KOPT-K1 (cell line): ENCODE results near the gene ASTN1.

Experiments used
- H3K27ac ChIP-seq: fragments of 200-600 bp; sonication (generic); 2 replicates; pipeline ENCODE4 v1.5.1; 2016; ENCODE audit warnings: antibody characterized with exemption, mild to moderate bottlenecking, low read depth, low read length; ENCODE audit not compliant: poor library complexity, severe bottlenecking
- H3K36me3 ChIP-seq: fragments of 200-600 bp; sonication (generic); 2 replicates; pipeline ENCODE4 v1.5.1; 2017; ENCODE audit warnings: antibody characterized with exemption, mild to moderate bottlenecking, low read length, moderate library complexity; ENCODE audit not compliant: insufficient read depth
- H3K9me3 ChIP-seq: fragments of 200-600 bp; sonication (generic); 2 replicates; pipeline ENCODE4 v1.5.1; 2017; ENCODE audit warnings: antibody characterized with exemption, low read length, mild to moderate bottlenecking; ENCODE audit not compliant: insufficient read depth, poor library complexity, severe bottlenecking

The ASTN1 gene

DNA sequence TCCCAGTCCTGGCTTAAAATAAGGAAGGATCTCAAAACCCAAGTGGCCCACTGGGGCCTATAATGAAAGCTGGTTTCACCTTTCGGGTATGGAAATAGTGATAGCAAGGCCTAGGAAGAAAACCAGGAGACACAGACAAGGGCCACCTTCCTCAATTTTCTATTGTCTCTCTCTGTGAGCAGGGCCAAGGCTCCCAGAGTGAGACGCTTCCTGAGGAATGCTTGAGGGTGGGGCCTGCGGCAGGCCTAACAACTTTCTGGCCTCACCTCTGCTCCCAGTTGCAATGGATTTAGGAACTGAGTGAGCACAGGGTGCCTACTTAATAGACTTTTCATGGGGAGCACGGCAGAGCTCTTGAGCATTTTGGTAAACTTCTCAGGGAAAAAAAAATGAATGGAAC is 300.9 kb downstream of the ASTN1 start:
- no peaks in the 10 kb centered on the region for H3K36me3 ChIP-seq
- H3K9me3 ChIP-seq: no peaks in the 10 kb centered on the region
- H3K27ac ChIP-seq: no peak overlapping the region

DNA sequence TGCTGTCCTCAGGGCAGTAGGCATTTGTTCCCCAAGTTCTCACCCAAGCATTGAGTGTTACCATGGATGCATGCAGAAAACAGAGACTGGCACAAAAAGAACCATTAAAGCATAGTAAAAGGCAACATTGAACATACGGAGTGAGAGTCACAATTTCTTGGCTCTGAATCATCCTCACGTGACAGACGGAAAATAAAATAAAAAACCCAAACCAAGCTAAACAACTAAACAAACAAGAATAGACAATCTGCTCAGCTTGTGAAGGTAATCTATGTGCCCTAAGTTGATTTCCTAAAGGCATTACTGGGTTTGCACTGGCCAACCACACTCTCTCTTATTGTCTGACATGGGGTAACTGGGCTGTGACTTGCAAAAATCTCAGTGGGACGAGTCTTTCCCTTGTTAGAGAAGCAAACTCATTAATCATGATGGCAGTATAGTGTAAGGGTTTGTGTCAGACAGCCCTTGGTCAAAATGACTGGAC is 306.0 kb downstream of the ASTN1 start:
- Histone ChIP-seq H3K9me3 (no peaks in the 10 kb centered on the region), H3K36me3 (no peaks in the 10 kb centered on the region)

DNA sequence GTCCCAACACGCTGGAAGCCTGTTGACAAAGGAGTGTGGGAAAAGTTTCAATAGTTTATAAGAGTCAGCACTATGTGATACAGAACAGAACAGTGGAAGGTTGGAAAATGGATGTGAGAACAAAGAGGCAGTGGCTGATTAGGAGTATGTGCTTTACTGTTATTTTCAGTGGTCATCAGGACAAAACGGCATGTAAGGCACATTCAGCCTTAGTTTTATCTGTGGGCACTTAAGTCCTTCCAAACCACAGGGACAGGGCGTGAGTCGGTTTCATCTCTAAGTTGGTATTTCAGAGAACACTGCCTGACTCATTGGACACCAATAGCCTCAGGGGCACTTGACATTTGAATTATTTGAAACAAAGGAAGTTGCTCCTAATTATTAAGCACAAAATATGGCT is 306.9 kb downstream of the ASTN1 start:
- H3K36me3 ChIP-seq: no peaks in the 10 kb centered on the region
- no peak overlapping the region for H3K27ac ChIP-seq
- H3K9me3 ChIP-seq: no peaks in the 10 kb centered on the region

More for the DNA sequence above, 306.0 kb downstream of the ASTN1 start:
- H3K27ac ChIP-seq: no peak overlapping the region

DNA sequence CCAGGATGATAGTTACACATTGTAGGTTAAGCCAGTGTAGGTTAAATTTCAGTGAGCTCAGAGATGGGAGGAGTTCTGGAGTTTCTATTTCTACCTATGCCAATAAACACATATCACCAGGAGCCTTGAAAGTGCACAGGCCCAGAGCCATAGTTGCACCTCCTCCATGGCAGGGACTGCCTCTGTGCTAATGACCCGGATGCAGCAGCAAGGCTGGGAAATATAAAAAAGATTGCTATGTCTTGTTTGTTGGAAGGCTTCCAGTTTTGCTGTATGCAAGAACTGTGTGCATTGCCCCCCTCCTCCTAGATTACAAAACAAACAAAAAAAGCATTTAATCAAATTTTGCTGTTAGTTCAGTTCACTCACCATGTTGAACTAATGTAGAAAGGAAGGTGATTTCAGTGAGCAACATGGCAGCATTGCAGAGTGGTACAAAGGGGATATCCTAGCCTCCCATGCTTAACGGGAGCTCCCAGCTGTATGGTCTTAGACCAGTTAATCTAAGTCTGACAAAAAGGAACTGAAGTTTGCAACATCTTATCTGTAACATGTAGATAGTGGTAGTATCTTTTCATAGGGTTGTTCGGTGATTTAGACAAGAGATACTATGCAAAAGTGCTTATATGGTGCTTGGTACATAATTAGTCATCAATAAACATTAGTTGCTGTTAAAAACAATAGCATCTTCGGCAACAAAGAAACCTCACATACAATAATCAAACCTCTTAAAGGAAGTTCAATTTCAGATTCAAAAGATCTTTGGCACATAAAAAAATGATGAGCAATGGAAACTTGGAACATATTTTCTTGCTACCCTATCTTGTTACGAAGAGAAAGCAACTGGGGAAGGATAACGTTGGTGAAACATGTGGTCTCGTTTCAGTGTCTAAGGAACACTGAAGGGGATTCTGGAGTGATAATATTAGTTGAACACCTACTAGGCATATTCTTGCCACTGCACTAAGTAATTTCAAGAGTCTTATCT is 309.5 kb downstream of the ASTN1 start:
- Histone ChIP-seq H3K36me3 (no peaks in the 10 kb centered on the region), H3K27ac (no peak overlapping the region)

DNA sequence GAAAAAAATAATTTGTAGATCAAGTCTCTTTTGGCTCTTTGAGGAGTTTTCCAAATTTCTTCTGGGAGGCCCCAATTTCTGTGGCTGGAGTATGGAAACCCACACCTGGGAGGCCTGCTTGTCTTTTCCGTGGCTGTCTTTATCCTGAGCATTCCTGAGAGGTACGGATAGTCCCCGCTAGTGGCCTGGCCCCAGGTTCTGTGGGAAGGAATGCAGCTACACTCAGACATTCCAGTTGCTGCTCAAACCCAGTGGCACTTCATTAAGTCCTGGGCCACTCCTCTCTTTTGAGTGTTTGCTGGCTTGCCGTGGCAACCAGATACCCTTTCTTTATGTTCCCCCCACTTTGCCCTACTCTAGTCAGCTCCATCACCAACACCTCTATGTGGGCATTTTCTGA is 310.4 kb downstream of the ASTN1 start:
- Histone ChIP-seq H3K27ac (no peak overlapping the region), H3K9me3 (no peaks in the 10 kb centered on the region), H3K36me3 (no peaks in the 10 kb centered on the region)

More for the DNA sequence above, 309.5 kb downstream of the ASTN1 start:
- no peaks in the 10 kb centered on the region for H3K9me3 ChIP-seq

GRCh38 chr1:176853503-176853902 is 311.0 kb downstream of the ASTN1 start:
- H3K9me3 ChIP-seq: no peaks in the 10 kb centered on the region
- no peaks in the 10 kb centered on the region for H3K36me3 ChIP-seq
- H3K27ac ChIP-seq: no peak overlapping the region

- H3K27ac ChIP-seq: no peak overlapping the region
- H3K9me3 ChIP-seq: no peaks in the 10 kb centered on the region
Measured at GRCh38 chr1:176852124-176852523, 312.4 kb downstream of the ASTN1 start.

GRCh38 chr1:176850871-176851270 is 313.6 kb downstream of the ASTN1 start:
- Histone ChIP-seq H3K9me3 (no peaks in the 10 kb centered on the region), H3K36me3 (no peaks in the 10 kb centered on the region), H3K27ac (no peak overlapping the region)

More at GRCh38 chr1:176852124-176852523, 312.4 kb downstream of the ASTN1 start:
- H3K36me3 ChIP-seq: no peaks in the 10 kb centered on the region

GRCh38 chr1:176849281-176849680 is 315.2 kb downstream of the ASTN1 start:
- H3K36me3 ChIP-seq: no peaks in the 10 kb centered on the region
- H3K27ac ChIP-seq: no peak overlapping the region
- no peaks in the 10 kb centered on the region for H3K9me3 ChIP-seq

GRCh38 chr1:176847052-176847451 is 317.5 kb downstream of the ASTN1 start:
- H3K36me3 ChIP-seq: no peaks in the 10 kb centered on the region
- H3K27ac ChIP-seq: no peak overlapping the region
- no peaks in the 10 kb centered on the region for H3K9me3 ChIP-seq

DNA sequence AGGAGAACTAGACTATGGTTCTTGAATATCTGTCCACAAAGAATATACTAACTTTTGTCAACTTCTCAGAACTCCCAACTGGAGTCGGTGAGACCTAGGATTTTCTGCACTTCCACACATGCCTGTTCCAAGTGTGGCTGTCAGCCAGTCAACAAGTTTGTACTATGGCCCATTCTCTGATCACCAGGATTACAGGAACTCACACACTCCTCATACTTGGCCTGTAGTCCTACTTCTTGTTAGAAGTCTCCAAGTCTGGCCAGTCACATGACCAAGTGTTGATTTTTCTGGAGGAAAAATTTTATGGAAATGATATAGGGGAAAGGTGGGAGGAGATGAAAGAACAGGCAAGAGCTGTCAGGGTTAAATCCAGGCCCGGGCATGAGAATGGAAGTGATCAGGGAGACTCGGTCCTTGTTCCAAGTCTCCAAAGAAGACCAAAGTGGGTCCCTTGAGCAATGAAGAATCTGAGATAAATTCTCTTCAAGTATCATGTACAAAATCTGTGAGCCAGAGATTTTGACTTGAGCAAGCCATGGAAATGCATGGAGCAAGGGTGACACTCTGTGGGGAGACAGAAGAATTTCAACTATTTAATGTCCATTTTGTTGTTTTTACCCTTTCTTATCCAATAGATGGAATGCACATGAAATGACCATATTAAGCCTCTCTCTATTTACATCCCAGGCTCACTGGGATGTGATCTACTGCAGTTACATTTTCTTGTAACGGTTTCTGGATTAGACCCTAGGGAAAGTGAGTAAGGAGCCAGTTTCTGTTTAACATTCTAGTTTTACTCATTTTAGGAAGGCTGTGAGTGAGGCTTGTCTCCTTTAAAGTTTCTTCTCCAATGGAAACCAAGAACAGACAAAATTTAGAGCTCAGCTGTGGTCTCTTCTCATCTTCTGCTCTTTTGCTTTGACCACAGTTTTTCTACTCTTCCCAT is 320.9 kb downstream of the ASTN1 start:
- H3K36me3 ChIP-seq: no peaks in the 10 kb centered on the region
- no peaks in the 10 kb centered on the region for H3K9me3 ChIP-seq
- no peak overlapping the region for H3K27ac ChIP-seq

DNA sequence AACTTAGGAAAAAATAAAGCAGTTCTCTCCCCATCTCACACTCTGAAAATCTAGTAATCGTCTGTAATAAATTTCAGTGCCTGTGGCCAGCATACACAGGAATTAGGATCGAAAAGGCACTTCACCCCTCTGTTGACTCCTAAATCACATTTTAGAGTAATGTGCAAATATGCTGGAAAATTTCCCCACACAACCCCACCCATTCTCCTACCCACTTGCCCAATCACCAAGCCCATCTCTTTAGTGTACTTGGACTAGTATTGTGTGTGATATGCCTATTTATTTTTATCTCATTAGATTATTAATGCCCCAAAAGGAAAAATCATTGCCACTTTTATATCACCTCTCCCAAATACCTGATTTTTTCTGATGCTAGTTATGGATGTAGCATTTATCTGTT is 323.3 kb downstream of the ASTN1 start:
- H3K27ac ChIP-seq: no peak overlapping the region
- H3K9me3 ChIP-seq: no peaks in the 10 kb centered on the region
- no peaks in the 10 kb centered on the region for H3K36me3 ChIP-seq

- Histone ChIP-seq H3K36me3 (no peaks in the 10 kb centered on the region), H3K9me3 (no peaks in the 10 kb centered on the region), H3K27ac (no peak overlapping the region)
Measured at GRCh38 chr1:176839216-176839615, 325.3 kb downstream of the ASTN1 start.

DNA sequence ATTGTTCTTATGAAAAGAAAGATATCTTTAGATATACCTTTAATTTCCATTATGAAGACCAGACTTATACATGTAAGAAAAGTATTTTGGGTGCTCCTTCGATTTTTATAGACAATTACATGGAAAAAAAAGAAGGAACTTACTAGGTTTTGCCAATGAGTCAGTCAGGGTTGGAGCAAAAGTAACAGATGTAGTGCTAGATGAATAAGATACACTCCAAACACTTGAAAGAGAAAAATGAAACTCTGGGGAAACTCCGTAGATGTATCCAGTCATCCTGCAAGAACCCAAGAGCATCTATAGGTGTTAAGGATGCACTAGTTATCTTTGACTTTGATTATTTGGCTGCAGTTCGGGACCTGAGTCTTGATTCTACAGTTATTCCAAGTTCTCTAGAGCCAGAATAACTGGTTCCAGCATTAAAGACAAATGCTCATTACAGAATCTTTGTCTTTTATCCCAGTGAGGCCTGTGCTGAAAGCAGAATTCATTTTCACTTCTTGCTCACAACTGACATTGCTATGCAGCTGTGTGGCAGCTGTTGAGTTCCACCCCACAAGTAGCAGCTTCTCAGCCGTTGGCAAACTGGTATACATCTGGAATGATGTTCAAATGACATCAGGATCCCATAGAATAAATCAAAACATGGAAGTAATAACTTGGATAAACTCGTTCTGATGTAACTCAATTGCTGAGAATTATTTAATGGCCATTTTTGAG is 326.1 kb downstream of the ASTN1 start:
- Histone ChIP-seq H3K36me3 (no peaks in the 10 kb centered on the region), H3K9me3 (no peaks in the 10 kb centered on the region), H3K27ac (no peak overlapping the region)
